Spleen (tissue), 7 donors: ENCODE data around the gene IGFBP7.

Experiments used
- POLR2A ChIP-seq, 3 donors: fragments of 450-650 bp; IDR thresholded peaks; one replicate each; pipeline ENCODE4 v1.5.1; 2017; ENCODE audit warnings: antibody characterized with exemption in 3 of 3, mild to moderate bottlenecking in 1 of 3
- POLR2AphosphoS5 ChIP-seq, 3 donors: sonication (generic); formaldehyde crosslinking; IDR thresholded peaks; one replicate each; pipeline ENCODE4 v1.5.1; 2017; ENCODE audit warnings: antibody characterized with exemption in 3 of 3
- TF ChIP-seq, protein P1 (sequence below), 11 experiments: fragments of 200-600 bp in 7 of 11; fragments of 450-650 bp in 4 of 11; sonication (generic) in 4 of 11; IDR thresholded peaks in 8 of 11; conservative IDR thresholded peaks in 3 of 11; 1 replicate in 7 of 11; 2 replicates in 4 of 11; pipeline versions ENCODE4 v1.4.0 to v1.8.0; 2016 to 2021; ENCODE audit warnings: antibody characterized with exemption in 11 of 11, inconsistent platforms in 4 of 11, mild to moderate bottlenecking in 1 of 11
- donor health status: DM: no; HTN: no; CAD: no; lungs with moderate emphysema.
- donor health status: DM: no; HTN: no; CAD: no.
- donor health status: DM: no; HTN: no; CAD: no.

DNA sequence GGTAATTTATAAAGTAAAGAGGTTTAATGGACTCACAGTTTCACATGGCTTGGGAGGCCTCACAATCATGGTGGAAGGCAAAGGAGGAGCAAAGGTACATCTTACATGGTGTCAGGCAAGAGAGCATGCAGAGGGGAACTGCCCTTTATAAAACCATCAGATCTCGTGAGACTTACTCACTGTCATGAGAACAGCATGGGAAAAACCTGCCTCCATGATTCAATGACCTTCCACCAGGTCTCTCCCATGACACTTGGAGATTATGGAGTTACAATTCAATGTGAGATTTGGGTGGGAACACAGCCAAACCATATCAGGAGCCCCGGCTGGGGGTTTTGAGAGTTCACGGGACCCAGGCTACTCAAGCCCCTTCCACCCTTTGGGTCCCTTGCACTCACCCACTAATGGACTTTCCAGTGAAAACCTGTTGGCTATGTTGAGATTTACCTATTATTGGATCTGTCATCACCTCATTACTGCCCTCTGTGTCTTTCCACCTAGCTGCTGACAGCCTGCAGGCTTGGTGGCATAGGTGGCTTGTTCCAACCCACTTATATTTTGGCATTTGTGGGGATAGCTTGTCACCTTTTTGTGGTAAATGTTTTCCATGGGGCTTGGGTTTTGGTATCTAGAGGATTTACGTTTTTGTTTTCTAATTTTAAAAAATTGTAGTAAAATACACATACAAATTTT is 24.0 kb downstream of the IGFBP7 start:
- TF ChIP-seq, protein P1, sequence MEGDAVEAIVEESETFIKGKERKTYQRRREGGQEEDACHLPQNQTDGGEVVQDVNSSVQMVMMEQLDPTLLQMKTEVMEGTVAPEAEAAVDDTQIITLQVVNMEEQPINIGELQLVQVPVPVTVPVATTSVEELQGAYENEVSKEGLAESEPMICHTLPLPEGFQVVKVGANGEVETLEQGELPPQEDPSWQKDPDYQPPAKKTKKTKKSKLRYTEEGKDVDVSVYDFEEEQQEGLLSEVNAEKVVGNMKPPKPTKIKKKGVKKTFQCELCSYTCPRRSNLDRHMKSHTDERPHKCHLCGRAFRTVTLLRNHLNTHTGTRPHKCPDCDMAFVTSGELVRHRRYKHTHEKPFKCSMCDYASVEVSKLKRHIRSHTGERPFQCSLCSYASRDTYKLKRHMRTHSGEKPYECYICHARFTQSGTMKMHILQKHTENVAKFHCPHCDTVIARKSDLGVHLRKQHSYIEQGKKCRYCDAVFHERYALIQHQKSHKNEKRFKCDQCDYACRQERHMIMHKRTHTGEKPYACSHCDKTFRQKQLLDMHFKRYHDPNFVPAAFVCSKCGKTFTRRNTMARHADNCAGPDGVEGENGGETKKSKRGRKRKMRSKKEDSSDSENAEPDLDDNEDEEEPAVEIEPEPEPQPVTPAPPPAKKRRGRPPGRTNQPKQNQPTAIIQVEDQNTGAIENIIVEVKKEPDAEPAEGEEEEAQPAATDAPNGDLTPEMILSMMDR (IDR thresholded peaks at IDR 0.05 in 8 of 11, conservative IDR thresholded peaks at IDR 0.05 in 3 of 11): no peak
- TF ChIP-seq POLR2A (IDR thresholded peaks at IDR 0.05) (no peak), POLR2AphosphoS5 (IDR thresholded peaks at IDR 0.05) (no peak)
